SK-N-MC (cell line): ENCODE measurements around the gene ANGPTL4.
"Not testable (repeated sequence)": the region's sequence is repeated elsewhere in the genome, so short reads cannot be mapped to it uniquely, and the experiment has no call there.

Source experiments
- EZH2 ChIP-seq: fragments of 200-600 bp; sonication (generic); IDR thresholded peaks from one replicate; pipeline ENCODE4 v1.6.1; 2017; ENCODE audit warnings: antibody characterized with exemption
- FOXP2 ChIP-seq: optimal IDR thresholded peaks from 2 replicates; pipeline ENCODE3; 2011; ENCODE audit warnings: mild to moderate bottlenecking, moderate library complexity; ENCODE audit not compliant: insufficient read depth; ENCODE audit errors: extremely low read length, control extremely low read depth
- POLR2AphosphoS5 ChIP-seq: IDR thresholded peaks from 2 replicates; pipeline ENCODE4 v1.6.1; 2012; ENCODE audit warnings: mild to moderate bottlenecking, low read depth, low read length, borderline replicate concordance

GRCh38 chr19:8376373-8376974, 12.5 kb downstream of the ANGPTL4 start:
- TF ChIP-seq EZH2, POLR2AphosphoS5, FOXP2: not testable (repeated sequence)
